ENCODE data around the gene ISCU. TPM values are rescaled to one million over a fixed set of nuclear protein-coding genes. Genes with fewer than 3 reads are reported as not detected.
A peak's percentile ranks its signal among the peaks of the same experiment; 100 is the strongest.

The ISCU gene
- 54.4 and 55.5 TPM in 2 replicates for total RNA-seq
- long read RNA-seq, transcript ISCU-201 (5 exons, 994 nt): major isoform, 39 of 49 reads
- long read RNA-seq, partial matches to known transcripts: 7 of 49 reads
- long read RNA-seq, other reads (novel, unspliced or antisense): 1 of 49 reads

DNA sequence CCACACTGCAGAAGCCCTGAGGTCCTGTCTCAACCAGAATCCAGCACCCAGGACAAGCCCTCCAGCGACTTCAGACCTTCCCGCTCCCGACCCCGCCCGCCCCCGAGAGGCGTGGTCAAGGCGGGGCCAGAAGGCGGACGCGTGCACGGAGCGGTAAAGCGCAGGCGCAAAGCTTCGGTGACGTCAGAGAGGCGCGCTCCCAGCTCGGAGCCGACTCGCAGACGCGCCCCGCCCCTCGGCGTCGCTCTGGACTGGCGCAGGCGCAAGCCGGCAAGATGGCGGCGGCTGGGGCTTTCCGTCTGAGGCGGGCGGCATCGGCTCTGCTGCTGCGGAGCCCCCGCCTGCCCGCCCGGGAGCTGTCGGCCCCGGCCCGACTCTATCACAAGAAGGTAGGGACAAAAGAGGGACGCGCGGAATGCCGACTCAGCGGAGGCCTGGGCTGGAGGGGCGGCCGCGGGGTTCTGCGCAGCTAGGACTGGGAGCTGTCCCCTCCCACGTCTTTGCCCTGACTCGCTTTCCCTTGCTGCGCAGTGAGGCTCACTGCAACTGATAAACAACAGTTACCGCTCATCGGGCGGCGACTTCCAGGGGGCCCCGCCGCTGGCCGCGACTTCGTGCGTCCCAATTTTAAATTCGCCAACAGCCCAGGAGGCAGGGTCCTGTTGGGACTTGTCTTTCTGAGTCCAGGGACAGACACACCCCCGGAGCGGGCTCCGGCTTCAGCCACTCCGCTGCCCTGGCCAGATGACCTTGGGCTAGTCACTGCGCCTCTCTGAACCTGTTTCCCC is at the start of gene ISCU:
ISCU (plus strand) TSS at position 249 of the 788 bp plus-strand sequence; CDS start at position 276, 27 bp downstream.
- TF ChIP-seq, protein P1, sequence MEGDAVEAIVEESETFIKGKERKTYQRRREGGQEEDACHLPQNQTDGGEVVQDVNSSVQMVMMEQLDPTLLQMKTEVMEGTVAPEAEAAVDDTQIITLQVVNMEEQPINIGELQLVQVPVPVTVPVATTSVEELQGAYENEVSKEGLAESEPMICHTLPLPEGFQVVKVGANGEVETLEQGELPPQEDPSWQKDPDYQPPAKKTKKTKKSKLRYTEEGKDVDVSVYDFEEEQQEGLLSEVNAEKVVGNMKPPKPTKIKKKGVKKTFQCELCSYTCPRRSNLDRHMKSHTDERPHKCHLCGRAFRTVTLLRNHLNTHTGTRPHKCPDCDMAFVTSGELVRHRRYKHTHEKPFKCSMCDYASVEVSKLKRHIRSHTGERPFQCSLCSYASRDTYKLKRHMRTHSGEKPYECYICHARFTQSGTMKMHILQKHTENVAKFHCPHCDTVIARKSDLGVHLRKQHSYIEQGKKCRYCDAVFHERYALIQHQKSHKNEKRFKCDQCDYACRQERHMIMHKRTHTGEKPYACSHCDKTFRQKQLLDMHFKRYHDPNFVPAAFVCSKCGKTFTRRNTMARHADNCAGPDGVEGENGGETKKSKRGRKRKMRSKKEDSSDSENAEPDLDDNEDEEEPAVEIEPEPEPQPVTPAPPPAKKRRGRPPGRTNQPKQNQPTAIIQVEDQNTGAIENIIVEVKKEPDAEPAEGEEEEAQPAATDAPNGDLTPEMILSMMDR (conservative IDR thresholded peaks at IDR 0.05): no peak
- peak within 1 kb of the TSS; percentile 100 for H3K4me3 Mint-ChIP-seq
- peak within 1 kb of the TSS; percentile 100 for H3K27ac Mint-ChIP-seq (ENCODE audit: unreplicated experiment)
- H3K4me1 Mint-ChIP-seq: peaks cover 34% of the 10 kb centered on the region
- peak; percentile 99 for DNase-seq (ENCODE audit: low read depth, low spot score)
- H3K36me3 Mint-ChIP-seq (ENCODE audit: low read depth): no peaks in the 10 kb centered on the region
- H3K9me3 Mint-ChIP-seq: no peaks in the 10 kb centered on the region
- no peaks in the 10 kb centered on the region for H3K27me3 Mint-ChIP-seq (ENCODE audit: low read depth)

DNA sequence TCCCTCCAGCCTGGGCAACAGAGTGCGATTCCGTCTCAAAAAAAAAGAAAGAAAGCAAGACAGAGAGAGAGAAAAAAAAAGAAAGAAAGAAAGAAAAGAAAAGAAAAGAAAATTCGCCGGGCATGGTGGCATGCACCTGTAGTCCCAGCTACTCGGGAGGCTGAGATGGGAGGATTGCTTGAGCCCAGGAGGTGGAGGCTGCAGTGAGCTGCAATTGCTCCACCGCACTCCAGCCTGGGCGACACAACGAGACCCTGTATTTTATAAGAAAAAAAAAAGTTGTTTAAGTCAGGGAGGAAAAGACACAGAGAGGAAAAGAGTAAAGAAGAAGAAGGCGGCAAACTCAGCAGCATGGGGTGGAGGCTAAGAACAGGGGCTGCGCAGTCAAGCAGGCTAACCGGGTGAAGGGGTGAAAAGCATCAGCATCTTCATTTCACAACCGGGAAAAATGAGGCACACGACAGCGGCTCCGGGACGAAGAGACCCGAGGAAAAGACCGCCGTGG is 47.9 kb upstream of the ISCU start:
- Mint-ChIP-seq H3K9me3 (no peaks in the 10 kb centered on the region), H3K27ac (ENCODE audit: unreplicated experiment) (no peak overlapping the region), H3K27me3 (ENCODE audit: low read depth) (peaks cover 19% of the 10 kb centered on the region), H3K36me3 (ENCODE audit: low read depth) (peaks cover 5% of the 10 kb centered on the region), H3K4me3 (peak overlapping the region; percentile 96), H3K4me1 (peaks cover 26% of the 10 kb centered on the region)
- TF ChIP-seq, protein P1 (conservative IDR thresholded peaks at IDR 0.05): no peak
- DNase-seq (ENCODE audit: low read depth, low spot score): no peak

DNA sequence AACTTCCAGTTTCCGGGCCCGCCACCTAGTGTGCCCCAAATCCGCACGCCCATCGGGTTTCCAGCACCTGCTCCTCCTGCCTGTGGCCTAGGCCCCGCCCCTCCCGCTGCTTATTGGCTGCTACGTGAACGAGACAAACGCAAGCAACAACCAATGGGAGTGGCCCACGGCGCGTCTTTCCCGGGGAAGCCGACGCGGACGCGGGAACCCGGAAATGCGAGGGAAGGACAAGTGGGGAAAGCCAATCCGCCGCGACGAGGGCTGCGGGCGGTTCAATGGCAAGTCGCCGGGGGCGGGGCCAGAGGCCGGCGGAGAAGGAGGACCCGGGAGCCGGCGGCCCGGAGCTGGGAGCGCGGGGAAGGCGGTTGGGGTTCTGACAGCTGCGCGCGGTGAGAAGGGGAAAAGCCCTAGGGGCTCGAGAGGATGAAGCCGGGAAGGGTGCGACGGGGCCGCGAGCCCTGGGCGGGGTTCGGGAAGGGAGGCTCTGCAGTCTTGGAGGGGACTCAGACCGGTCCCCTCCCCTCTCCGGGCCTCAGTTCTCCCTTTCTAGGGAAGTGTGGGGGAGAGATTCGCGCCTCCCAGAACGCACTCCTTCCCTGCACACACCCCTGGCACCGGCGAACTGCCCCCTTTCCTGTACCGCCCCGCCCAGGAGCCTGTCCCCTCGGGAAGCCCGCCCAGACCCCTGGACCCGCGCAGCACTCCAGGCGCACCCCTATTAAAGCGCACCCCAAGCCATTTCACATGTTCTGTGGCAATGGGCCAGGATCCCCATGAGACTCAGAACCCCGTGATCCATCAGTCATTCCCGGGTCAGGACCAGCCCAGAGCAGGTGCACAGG is 47.2 kb upstream of the ISCU start, which contains the start of gene FICD:
FICD (plus strand) TSS at position 305 of the 842 bp plus-strand sequence. CDS start 1,696 bp downstream, outside the sequence.
- peak; percentile 99 for DNase-seq (ENCODE audit: low read depth, low spot score)
- peaks cover 8% of the 10 kb centered on the region for H3K36me3 Mint-ChIP-seq (ENCODE audit: low read depth)
- TF ChIP-seq, protein P1 (conservative IDR thresholded peaks at IDR 0.05): no peak
- H3K27ac Mint-ChIP-seq (ENCODE audit: unreplicated experiment): peak within 1 kb of the TSS; percentile 71
- H3K9me3 Mint-ChIP-seq: no peaks in the 10 kb centered on the region
- H3K4me1 Mint-ChIP-seq: peaks cover 26% of the 10 kb centered on the region
- H3K4me3 Mint-ChIP-seq: peak within 1 kb of the TSS; percentile 96
- H3K27me3 Mint-ChIP-seq (ENCODE audit: low read depth): peaks cover 19% of the 10 kb centered on the region

DNA sequence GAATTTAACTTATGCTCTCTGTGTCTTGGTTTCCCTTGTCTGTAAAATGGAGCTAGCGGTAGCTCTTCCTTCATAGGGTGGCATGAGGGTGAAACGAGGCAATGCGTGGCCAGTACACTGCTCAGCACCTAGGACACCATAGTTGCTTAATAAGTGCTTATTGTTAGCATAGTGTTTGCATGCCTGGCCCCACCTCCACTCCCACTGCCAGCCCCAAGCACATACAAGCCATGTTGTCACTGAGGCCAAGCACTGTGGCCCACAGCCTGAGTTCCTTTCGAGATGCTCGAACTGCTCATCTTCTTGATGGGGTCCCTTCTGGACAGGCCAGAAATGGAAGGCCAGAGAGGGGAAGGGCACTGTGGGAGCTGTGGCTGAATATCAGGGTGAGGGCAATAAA is 46.5 kb upstream of the ISCU start:
- TF ChIP-seq, protein P1 (conservative IDR thresholded peaks at IDR 0.05): no peak
- Mint-ChIP-seq H3K36me3 (ENCODE audit: low read depth) (peaks cover 8% of the 10 kb centered on the region), H3K27ac (ENCODE audit: unreplicated experiment) (peak overlapping the region; percentile 71), H3K4me3 (peak overlapping the region; percentile 96), H3K4me1 (peaks cover 26% of the 10 kb centered on the region), H3K27me3 (ENCODE audit: low read depth) (peaks cover 19% of the 10 kb centered on the region), H3K9me3 (no peaks in the 10 kb centered on the region)
- DNase-seq (ENCODE audit: low read depth, low spot score): no peak

Data from neural crest cell (in vitro differentiated cells).